Fibroblast of pulmonary artery (primary cell): ENCODE measurements around the gene CDH24.
A peak's percentile ranks its signal among the peaks of the same experiment; 100 is the strongest.

ENCODE experiments used
- DNase-seq: peaks from one replicate; pipeline ENCODE4 v3.0.0-alpha.2; 2010; ENCODE audit warnings: low read depth
- H3K4me3 ChIP-seq: replicated peaks from 2 replicates; pipeline ENCODE4 v1.5.1; 2011; ENCODE audit warnings: low read depth, mild to moderate bottlenecking, control low read depth, low read length, moderate library complexity
- TF ChIP-seq, protein P1 (sequence below): IDR thresholded peaks from 2 replicates; pipeline ENCODE4 v1.5.1; 2011; ENCODE audit warnings: mild to moderate bottlenecking, control low read depth, low read length, inconsistent platforms; ENCODE audit errors: missing control alignments

CDH24 gene, protein sequence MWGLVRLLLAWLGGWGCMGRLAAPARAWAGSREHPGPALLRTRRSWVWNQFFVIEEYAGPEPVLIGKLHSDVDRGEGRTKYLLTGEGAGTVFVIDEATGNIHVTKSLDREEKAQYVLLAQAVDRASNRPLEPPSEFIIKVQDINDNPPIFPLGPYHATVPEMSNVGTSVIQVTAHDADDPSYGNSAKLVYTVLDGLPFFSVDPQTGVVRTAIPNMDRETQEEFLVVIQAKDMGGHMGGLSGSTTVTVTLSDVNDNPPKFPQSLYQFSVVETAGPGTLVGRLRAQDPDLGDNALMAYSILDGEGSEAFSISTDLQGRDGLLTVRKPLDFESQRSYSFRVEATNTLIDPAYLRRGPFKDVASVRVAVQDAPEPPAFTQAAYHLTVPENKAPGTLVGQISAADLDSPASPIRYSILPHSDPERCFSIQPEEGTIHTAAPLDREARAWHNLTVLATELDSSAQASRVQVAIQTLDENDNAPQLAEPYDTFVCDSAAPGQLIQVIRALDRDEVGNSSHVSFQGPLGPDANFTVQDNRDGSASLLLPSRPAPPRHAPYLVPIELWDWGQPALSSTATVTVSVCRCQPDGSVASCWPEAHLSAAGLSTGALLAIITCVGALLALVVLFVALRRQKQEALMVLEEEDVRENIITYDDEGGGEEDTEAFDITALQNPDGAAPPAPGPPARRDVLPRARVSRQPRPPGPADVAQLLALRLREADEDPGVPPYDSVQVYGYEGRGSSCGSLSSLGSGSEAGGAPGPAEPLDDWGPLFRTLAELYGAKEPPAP

DNA sequence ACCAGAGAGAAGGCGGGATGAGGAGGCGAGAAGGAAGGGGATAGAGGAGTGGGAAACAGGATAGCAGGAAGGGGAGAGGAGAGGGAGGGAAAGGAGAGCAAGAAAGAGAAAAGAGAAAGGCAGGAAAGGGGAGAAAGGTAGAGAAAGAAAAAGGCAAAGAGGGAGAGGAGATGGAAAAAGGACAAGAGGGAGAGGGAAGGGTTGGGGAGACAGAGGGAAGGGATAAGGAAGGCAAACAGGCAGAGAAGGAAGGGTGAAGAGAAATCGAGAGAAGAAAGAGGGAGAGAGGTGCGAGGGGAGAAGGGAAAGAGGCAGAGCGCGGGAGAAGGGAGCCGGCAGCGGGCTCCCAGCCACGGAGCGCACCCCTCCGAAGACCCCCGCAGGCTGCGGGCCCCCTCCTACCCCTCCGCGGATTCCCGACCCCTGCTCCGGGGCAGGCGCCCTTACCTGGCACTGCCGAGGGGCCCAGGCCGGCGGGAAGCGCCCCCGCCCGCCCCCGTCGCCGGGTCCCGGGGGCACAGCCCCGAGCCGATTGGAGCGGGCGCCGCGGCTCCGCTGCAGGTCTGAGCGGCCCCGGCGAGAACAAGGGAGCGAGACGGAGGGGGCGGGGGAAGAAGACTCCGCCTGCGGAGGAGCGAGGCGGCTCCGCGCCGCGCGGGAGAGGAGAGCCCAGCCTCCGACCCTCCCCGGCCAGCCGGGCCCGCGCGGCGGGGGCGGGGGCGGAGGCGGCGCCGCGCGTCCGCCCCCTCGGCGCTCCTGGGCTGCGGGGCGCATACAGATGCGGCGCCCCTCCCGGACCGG, at the start of gene CDH24:
CDH24 (minus strand) TSS at position 565 of the 801 bp plus-strand sequence. CDS start 1,787 bp downstream, outside the sequence.
- TF ChIP-seq, protein P1, sequence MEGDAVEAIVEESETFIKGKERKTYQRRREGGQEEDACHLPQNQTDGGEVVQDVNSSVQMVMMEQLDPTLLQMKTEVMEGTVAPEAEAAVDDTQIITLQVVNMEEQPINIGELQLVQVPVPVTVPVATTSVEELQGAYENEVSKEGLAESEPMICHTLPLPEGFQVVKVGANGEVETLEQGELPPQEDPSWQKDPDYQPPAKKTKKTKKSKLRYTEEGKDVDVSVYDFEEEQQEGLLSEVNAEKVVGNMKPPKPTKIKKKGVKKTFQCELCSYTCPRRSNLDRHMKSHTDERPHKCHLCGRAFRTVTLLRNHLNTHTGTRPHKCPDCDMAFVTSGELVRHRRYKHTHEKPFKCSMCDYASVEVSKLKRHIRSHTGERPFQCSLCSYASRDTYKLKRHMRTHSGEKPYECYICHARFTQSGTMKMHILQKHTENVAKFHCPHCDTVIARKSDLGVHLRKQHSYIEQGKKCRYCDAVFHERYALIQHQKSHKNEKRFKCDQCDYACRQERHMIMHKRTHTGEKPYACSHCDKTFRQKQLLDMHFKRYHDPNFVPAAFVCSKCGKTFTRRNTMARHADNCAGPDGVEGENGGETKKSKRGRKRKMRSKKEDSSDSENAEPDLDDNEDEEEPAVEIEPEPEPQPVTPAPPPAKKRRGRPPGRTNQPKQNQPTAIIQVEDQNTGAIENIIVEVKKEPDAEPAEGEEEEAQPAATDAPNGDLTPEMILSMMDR: no peak
- peak within 1 kb of the TSS; percentile 55 for H3K4me3 ChIP-seq
- DNase-seq: peak; percentile 65

DNA sequence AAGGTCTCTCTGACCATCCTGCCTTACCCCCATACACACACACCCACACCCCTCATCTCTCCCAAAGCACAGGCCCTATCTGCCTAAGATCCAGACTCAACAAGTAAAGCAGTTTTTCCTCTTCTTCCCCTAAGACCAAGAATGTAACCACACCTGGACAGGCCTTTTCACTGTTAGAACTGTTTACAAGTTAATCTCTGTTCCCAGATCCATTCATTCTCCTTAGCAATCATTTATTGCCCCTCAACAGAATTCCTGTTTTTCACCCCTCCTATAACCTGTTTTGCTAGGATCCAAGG, 49.4 kb upstream of the CDH24 start:
- TF ChIP-seq, protein P1: no peak
- no peak for DNase-seq

DNA sequence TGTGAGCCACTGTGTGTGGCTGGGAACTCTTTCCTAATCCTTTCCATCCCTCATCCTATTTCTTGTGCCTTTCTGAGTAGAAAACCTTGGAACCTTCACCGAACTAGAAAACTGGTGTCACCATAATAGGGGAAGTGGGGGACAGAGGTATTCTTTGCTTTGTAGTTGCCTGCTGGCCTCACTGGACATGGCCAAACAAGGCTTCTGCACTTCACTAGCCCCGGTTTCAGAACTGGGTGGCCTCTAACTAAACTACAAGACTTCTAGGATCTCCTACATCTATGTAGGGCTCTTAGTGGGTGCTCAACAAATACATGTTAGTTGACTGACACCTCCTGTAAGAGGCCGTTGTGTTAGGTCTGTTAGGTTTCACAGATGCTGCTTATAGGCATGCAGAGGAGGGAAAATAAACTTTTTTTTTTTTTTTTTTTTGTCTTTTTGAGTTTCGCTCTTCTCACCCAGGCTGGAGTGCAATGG, 48.1 kb upstream of the CDH24 start:
- no peak for DNase-seq
- TF ChIP-seq, protein P1: no peak

More for the DNA sequence above, 49.4 kb upstream of the CDH24 start:
- H3K4me3 ChIP-seq: no peak overlapping the region

DNA sequence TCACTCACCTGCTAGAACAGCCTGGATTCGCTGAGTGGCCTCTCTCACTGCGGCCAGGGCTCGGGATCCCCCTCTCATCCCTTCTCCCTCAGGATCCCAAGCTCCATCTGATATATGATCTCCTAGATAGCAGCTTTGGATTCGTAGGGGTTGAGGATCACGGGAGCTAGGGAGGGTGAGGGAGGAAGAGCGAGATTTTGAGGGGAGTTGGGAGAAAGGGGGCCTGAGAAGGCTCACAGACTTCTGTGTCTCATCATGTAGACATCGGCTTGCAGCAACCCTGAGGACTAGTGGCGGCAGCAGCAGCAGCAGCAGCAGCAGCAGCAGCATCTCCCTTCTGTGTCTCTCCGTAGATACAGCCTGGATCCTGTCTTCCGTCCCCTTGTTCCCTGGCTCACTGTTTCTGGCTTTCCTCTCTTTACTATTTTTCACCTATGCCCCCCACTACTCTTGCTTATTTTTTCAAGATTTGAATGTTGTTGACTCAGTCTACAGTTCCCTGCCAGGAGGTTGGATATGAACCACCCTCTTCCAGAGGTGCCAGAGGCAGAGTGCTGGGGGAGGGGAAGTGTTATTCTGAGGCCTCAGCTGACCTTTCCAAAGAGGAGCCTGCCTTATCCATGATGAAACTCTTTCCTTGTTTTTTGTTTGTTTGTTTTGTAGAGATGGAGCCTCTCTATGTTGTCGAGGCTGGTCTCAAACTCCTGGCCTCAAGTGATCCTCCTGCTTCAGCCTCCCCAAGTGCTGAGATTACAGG, 47.4 kb upstream of the CDH24 start, which contains the start of gene CIROP:
CIROP (minus strand) TSS at position 399 of the 757 bp plus-strand sequence; CDS start at position 330, 69 bp downstream.
- TF ChIP-seq, protein P1: no peak
- DNase-seq: no peak
- H3K4me3 ChIP-seq: no peak within 1 kb of the TSS

More for the DNA sequence above, 48.1 kb upstream of the CDH24 start:
- H3K4me3 ChIP-seq: no peak overlapping the region

DNA sequence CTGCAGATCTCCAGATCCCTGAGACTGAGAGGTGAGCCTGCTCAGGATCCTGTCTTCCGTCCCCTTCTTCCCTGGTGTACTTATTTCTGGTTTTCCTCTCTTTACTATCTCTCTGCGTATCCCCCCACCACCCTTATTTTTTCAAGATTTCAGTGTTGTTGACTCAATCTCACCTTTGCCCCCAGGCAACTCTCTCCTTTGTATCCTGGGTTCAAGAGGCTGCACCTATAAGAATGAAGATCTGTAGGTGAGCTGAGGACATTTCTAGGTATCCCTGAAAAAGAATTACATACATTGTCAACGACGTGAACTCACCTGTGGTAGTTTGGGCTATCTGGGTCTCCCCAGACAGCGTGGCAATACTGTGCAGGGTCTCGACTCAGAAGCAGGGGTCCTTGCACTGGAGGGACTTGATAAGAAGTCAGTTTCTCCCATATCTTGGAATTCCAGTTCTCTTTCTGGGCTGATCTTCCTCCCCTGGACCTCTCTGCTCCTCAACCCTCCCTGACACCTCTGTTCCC, 46.8 kb upstream of the CDH24 start:
- TF ChIP-seq, protein P1: no peak
- no peak for DNase-seq
- no peak overlapping the region for H3K4me3 ChIP-seq

DNA sequence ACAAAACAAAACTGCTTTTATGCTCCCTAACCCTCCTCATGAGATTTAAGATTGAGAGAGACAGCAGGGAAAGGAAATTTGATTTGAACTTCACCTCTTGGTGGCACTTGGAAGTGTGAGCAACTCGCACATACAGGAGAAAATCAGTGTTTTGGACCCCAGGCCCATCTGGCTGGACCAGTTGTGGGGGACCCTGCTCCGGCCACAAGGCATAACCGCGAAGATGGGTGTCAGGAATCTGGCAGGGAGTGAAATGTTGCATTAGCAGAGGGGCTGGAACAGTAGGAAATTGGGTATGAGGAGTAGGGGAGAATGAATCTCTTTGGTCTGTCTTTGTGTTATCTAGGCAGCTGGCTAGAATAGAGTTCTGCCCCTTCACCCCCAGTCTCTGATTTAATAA, 46.3 kb upstream of the CDH24 start:
- no peak for DNase-seq
- TF ChIP-seq, protein P1: no peak
- H3K4me3 ChIP-seq: no peak overlapping the region
